HL-60 (cell line): ENCODE results near the gene SPIB.

ENCODE experiments used
- CTCF ChIP-seq: IDR thresholded peaks from one replicate; pipeline ENCODE4 v1.5.1; 2011; ENCODE audit warnings: low read length, control low read depth, inconsistent platforms; ENCODE audit not compliant: insufficient read depth
- POLR2AphosphoS5 ChIP-seq: IDR thresholded peaks from 2 replicates; pipeline ENCODE4 v1.6.1; 2012; ENCODE audit warnings: low read depth
- SPI1 ChIP-seq: IDR thresholded peaks from 2 replicates; pipeline ENCODE4 v1.6.1; 2012; ENCODE audit warnings: low read depth, mild to moderate bottlenecking, borderline replicate concordance

GRCh38 chr19:50406156-50406820 is 12.4 kb upstream of the SPIB start:
- no peak for TF ChIP-seq CTCF
- no peak for TF ChIP-seq SPI1
- no peak for TF ChIP-seq POLR2AphosphoS5
